Epidermal melanocyte (primary cell): ENCODE data around the gene ZNF561.
"Not testable (repeated sequence)": the region's sequence is repeated elsewhere in the genome, so short reads cannot be mapped to it uniquely, and the experiment has no call there.

ENCODE experiments used
- DNase-seq: peaks from one replicate; pipeline ENCODE4 v3.0.0; 2011; ENCODE audit warnings: low spot score; ENCODE audit not compliant: insufficient read length

The ZNF561 gene

DNA sequence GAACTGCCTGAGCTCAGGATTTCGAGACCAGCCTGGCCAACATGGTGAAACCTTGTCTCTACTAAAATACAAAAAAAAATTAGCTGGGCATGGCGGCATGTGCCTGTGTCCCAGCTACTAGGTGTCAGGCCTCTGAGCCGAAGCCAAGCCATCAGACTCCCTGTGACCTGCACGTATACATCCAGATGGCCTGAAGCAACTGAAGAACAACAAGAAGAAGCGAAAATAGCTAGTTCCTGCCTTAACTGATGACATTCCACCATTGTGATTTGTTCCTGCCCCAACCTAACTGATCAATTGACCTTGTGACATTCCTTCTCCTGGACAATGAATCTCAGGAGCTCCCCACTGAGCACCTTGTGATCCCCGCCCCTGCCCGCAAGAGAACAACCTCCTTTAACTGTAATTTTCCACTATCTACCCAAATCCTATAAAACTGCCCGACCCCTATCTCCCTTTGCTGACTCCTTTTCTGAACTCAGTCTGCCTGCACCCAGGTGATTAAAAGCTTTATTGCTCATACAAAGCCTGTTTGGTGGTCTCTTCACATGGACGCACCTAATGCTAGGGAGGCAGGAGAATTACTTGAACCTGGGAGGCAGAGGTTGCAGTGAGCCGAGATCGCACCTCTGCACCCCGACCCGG is 38.8 kb downstream of the ZNF561 start:
- DNase-seq = not testable (repeated sequence)

DNA sequence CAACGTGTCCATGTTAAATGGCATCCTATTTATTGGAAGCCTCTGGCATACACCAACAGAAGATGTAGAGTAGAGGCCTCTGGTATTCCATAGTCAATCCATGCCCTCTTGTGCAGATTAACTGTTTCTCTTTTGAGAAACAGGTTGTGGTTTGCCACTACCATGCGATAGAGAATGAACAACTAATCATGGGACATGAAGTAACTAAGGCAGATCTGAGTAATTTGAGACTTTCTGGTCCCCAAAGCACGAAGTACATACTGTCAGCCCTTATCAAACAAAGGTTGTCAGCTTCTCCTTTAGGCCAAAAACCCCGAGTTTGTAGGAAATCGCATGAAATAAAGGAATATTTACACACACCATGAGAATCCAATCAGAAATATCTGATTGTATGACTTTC is 40.3 kb downstream of the ZNF561 start:
- no peak for DNase-seq

DNA sequence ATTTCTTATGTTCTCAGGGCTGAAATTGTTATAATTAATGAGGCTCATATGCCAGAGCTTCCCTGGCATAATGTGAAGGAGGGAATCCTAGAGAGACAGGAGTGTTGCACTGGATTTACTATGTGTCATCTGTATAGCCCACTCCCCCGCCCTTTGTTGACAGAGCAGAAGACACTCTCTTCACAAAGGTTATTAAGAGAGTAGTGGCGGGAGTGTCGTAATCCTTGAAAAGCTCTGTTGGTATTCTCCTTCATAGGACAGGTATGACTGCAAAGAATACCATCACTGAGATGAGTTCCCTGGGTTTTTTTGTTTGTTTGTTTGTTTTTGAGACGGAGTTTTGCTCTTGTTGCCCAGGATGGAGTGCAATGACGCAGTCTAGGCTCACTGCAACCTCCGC is 50.8 kb downstream of the ZNF561 start:
- no peak for DNase-seq

DNA sequence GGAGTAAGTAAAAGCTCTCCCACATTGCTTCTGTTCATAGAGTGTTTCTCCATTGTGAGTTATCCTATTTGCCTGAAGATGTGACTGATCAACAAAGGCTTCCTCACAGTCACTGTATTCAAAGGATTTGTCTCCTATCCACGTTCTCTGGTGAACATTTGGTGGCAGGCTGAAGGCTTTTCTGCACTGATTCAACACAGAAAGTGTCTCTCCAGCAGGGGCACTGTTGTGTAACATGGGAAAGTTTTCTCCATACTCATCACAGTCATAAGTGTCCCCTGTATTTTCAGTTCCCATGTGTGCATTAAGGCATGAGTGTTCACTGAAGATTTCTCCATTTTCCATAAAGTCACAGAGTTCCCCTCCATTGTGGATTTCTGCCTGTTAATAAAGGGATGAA is 54.3 kb downstream of the ZNF561 start:
- no peak for DNase-seq

DNA sequence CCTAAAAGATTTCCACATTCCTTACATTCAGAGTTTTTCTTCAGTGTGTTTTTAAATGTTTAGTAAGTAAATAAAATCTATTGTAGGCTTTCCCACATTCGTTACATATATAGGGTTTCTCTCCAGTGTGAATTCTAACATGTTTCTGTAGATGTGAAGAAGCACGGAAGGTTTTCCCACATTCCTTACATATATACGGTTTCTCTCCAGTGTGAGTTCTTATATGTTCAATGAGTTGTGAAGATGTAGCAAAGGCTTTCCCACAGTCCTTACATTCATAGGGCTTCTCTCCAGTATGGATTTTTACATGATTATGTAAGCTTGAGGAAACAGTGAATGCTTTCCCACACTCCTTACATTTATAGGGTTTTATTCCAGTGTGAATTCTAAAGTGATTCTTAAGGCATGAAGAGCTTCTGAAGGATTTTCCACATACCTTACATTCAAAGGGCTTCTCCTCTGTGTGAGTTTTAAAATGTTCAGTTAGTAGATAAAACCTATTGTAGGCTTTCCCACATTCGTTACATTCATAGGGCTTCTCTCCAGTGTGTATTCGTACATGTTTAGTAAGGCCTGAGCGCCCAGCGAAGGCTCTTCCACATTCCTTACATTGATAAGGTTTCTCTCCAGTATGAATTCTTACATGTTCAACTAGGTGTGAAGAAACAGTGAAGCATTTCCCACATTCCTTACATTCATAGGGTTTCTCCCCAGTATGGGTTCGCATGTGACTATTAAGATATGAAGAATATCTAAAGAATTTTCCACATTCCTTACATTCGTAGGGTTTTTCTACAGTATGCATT is 54.9 kb downstream of the ZNF561 start:
- DNase-seq = no peak
